ENCODE measurements around the gene TAS1R3.

The TAS1R3 gene

GRCh38 chr1:1340791-1341548 lies 9.9 kb downstream of the TAS1R3 start:
- DNase-seq = no peak

DNA sequence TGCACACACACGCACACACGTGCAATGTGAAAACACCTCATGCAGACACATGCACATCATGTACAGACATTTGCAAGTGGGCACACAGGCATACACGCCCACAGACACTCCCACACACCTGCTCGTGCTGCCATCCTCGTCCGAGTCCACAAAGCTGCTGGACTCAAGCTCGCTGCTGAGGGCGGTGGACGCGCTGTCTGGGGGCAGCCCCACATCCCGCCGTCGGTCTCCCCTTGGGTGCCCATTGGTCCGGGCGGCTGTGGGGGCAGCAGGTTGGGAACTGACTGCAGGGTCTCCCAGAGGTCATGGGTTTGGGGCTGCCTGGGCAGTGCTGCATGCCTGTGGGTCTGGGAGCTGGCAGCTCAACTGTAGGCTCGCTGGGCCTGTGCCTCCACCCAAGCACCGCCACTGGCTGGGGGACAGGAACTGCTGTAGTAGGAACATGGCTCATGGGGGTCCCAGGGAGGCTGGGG lies 10.5 kb downstream of the TAS1R3 start:
- no peak for DNase-seq

DNA sequence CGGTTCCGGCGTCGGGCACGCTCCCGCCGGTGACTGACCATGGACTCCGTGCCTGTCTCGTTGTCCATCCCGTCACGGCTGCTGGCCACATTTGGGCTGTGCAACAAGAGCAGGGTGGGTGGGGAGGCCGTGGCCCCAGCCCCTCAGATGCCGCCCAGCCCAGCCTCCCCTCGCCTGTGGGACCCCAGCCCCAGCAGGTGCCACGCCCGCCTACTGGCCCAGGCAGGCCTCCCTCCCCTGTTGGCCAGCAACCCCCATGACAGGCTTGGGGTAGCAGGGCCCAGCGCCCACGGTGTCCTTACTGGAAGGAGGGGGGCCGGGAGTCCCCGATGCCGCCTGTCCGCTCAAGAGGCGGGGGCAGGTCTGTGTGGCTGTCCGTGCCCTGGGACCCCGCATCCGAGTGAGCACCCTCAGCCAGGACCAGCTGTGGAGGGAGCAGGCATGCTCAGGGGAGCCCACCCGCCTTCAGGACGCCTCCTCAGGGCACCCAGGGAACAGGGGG lies 11.0 kb downstream of the TAS1R3 start:
- no peak for DNase-seq

DNA sequence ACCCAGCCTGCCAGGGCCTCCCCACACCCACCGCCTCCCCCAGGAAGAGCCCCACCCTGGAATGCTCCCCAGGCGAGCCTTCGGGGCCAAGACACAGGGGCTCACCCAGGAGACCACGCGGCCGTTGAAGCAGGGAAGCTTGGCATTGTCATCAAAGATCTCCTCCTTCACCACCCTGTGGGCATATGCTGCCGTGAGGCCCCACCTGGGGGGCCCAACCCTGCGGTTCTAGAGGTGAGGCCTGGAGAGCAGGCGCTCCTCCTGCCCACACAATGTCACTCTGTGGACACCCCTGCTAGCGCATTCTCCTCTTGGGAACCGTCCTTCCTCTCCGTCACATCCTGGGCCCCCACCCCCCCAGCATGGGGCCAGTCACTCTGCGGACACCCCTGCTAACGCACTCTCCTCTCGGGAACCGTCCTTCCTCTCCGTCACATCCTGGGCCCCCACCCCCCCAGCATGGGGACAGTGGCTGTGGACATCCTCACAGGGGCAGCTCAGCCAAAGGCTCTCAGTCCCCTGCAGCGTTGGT lies 11.6 kb downstream of the TAS1R3 start:
- DNase-seq = no peak

- DNase-seq = no peak
Observed at GRCh38 chr1:1343811-1344421, 12.8 kb downstream of the TAS1R3 start.

DNA sequence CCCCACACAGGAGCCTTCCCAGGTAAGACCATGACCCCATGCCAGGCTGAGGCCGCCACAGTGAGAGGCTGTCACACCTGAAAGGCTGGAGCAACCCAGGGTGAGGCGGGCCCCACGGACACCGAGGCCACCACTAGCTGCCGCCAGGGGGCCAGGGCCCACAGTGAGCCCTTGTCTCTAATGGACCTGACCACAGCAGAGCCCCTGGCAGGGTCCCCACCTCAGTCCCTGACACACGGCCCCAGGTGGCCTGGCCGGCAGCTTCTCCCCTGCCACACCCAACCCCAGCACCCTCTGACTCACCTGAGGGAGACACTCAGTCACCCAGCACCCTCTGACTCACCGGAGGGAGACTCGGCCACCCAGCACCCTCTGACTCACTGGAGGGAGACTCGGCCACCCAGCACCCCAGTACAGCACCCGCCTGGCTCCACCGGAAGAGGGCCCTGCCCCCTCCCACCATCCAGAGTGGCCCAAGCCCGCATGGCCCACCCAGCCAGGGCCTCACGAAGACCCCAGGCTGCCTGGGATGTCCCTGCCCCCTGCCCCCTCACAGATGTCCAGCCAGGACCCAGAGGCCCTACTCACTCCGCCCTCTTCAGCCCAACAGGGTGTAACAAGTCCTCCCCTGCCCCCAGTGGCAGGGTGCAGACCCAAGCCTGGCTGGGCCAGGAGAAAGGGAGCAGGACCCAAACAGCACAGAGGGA lies 13.7 kb downstream of the TAS1R3 start:
- DNase-seq = peak; percentile 72

DNA sequence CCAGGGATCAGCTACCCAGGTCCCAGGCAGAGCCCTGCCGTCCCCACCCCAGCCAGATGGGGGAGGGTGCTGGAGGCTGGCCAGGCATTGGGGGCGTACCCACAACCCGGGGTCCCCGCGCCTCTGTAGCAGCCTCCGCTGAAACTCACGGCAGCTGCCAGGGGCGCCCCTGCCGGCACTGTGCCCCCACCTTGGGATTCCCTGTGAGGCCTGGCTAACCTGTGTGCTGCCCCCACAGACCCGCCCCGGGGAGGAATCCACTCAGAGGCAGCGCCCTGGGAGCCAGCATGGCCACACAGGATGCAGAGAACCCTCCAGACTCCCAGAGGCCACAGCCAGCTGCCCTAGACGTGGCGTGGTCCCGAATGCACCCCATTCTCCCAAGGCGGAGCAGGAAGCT lies 14.3 kb downstream of the TAS1R3 start:
- no peak for DNase-seq

DNA sequence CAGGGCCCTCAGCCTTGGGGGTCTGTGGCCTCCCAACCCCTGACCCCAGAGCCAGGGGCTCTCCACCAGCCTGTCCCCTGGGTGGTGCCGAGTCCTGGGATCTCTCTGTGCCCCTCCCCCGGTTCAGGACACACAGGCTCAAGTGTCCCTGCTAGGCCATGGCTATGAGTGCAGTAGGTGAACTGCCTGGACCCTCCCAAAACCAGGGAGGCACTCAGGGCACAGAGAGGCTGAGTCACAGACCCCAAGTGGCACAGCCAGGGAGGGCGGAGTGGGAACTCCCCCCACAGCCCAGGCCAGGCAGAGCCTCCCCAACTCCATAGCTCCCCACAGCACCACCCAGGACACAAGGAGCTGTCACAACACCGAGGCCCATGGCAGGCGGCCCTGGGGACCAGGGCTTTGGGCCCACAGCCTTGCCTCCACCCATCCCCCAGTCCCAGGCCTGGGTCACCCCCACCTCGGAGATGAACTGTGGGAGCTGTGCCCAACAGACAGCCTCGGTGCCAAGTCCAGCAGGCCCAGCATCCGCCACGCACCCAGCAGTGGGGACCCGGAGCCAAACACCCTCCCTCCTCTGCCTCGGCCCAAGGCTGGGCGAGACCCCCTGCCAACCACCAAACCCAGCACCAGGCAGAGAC lies 14.9 kb downstream of the TAS1R3 start:
- no peak for DNase-seq

DNA sequence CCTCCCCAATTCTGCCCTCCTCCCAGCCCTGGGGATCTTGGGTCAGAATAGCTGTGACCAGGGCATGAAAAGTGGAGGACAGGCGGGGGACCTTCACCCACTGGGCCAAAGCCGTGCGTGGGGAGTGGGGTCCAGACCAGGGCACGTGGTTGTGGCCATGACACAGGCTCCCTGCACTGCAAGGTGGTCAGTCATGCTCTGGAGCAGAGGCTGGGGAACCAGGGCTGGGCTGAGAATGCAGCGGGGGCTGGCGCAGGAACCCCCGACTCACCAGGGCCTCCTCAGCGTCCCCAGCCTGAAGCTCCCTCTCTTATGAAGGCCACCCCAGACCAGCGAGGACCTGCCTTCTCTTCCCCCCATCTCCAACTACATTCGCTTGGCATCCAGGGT lies 15.4 kb downstream of the TAS1R3 start:
- no peak for DNase-seq

GRCh38 chr1:1347026-1347595 lies 16.0 kb downstream of the TAS1R3 start:
- no peak for DNase-seq

DNA sequence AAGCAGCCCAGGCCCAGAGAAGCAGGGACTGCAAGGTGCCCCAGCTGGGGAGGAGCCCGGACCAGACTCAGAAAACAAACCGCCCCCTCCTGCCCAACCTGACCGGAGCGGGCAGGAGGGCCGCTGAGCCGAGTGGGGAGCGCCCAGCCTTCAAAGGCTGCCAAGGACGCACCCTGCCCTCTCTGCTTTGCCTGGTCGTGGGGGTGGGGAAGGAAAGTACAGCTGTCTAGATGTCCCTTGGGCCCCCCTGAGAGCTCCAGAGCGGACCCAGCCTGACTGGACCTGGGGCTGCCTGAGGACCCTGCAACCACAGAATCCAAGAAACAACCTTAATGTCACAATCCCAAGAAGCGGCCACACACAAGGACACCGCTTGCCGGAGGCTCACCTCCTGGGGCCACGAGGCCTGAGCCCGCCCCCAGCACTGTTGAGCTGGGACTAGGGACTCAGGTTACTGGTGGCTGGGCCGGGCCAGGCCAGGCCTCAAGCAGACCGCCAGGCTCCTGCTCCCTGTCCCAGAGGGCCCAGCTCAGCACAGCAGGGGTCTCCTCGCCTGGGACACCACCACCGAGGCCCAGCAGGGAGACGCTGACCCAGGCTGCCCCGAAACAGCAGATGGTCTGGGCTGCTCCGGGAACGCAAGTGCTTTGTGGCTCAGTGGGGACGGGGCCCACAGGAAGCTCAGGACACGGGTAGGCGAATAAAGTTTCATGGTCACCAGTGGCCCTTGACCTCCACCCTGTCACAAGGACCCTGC lies 16.8 kb downstream of the TAS1R3 start:
- DNase-seq = peak; percentile 64

DNA sequence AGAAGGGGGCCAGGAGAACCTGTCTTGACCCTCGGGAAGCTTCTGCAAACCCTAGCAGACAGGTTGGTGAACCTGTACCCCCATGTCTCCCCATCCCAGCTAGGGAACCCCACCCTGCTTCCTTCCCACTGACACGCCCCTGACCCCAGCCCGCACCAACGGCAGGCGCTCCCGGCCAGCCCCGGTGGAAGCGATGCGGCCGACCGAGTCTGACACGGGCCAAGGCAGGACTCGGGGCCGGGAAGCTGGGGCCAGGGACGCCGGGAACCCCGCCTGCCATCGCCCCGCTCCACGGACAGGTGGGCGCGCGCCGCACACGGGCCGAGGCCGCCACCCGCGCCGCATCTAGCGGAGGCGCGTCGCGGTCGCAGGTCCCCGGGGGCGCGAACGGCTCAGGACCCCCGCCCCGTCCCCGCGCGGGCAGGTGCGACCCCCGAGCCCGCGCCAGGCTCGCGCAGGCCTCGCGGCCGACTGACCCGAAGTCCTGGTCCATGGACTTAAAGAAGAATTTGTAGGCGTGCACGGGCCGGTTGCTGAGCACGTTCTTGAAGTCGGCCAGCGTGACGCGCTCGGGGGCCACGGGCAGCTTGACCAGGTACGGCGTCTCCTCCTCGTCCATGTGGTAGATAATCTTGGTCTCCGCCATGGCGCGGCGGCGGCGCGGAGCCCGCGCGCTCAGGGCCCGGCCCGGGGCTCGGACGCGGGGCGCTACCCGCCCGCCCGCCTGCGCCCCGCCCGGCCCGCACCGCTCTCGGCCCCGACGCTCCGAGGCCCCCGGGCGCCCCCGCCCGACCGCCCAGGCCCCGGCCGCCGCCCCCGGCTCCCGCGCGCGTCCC lies 17.6 kb downstream of the TAS1R3 start:
- DNase-seq = peak; percentile 63

GRCh38 chr1:1349256-1350012 lies 18.4 kb downstream of the TAS1R3 start, which contains the start of gene DVL1:
DVL1 (minus strand) TSS chr1:1349418; CDS start chr1:1349065, 353 bp downstream.
- peak; percentile 87 for DNase-seq

DNA sequence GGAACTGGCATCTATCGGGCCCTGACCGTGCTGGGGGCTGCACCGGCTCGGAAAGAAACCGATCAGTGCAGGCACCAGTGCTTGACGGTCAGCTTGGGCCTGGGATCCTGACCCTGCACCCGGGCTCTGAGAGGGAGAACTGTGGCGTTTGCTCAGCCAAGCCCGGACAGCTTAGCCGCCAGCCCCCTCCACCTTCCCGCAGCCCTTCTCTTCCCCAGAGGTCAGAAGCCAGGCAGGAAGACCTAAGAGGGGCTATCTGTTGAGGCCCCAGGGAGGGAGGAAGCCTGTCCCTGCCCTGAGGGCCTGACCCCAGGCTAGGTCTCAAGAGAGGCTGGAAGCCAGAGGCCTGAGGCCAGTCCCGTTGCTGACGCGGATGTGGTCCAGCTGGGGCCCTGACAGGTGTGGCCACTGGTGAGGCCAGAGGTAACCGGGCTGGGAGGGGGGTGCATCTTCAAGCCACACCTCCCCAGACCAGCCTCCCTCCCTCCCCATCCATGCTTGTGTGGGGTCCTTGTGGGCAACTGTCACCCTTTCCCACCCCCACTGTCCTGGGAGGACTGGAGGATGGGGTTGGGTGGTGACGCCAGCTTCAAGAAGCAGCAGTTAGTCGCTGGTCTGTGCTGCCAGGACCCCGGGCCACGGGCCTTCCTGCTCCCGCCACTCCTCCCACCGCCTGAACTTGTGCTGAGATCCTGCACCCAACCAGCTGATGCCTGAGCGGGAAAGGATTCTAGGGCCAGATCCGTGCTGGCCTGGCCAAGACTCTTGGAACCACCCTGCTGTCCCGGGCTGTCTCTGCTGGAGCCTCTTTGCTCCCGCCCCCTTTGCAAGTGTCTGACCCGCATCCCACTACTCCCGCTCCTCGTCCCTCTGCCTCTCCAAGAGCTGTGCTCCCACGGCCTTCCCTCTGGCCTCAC lies 20.7 kb downstream of the TAS1R3 start:
- DNase-seq = peak; percentile 56

DNA sequence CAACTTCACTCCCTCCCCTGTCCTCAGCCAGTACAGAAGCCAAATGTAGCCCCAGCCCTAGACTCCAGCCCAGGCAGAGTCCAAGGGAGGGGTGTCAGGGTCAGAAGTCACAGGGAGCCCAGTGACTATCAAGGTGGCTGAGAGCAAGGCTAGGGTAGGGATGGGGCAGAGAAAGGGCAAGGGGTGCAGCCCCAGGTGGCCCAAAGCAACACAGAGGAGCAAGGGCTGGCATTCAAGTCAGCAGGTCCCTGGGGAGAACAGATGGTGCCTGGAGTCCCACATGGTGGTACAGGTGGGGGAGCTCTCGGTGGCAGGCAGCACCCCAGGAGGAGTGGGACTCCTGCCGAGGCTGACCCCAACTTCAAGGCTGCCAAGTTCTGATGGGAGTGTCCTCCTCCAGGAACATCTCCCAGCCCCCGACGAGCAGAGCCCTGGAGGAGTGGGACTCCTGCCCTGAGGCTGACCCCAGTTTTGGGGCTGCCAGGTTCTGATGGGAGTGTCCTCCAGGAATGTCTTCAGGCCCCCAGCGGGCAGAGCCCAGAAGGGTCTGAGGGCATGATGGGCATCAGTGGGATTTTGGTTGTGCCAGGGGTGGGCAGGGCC lies 21.8 kb downstream of the TAS1R3 start:
- DNase-seq = peak; percentile 81

DNA sequence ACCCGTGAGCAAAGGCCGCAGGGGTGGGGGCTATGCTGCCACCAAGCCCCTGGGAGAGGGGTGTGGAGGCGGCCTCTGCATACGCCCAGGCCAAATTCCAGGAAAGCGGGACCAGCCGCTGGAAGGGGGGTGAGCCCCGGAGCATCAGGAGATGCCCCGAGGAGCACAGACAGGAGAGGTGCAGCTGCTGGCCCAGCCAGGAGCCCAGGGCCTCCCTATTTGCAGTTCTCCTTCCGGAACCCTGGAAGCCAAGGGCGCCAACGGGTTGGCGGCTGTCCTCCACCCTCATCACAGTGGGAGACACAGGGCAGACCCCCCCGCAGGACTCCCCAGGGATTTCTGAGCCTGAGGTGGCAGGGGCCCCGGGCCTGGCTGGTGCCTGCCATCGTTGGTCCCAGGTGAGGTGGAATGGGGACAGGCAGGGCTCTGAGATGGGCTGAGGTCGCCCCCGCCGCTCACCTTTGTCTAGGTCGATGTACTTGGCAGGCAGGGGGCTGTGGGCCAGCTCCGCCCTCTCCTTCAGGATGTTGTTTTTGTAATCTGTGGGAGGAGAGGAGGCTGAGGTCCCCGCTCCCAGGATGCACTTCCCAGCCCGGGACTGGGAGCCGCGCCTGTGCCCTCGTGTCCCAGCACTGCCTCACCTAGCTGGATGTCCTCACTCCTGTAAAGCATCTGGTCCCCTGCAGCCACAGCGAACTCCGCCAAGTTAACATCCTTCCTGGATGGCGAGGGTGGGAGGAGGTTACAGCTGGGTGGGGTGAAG lies 22.5 kb downstream of the TAS1R3 start:
- DNase-seq = peak; percentile 48
